Hematopoietic multipotent progenitor cell treated with erythropoietin and hydrocortisone succinate and interleukin-3 and kit ligand, for 6 days (in vitro differentiated cells): ENCODE results near the gene SLC39A11.
A peak's percentile ranks its signal among the peaks of the same experiment; 100 is the strongest.
"Not testable (repeated sequence)": the region's sequence is repeated elsewhere in the genome, so short reads cannot be mapped to it uniquely, and the experiment has no call there.

Source experiments
- DNase-seq: peaks from one replicate; pipeline ENCODE4 v3.0.0-alpha.2; 2015

Gene SLC39A11

DNA sequence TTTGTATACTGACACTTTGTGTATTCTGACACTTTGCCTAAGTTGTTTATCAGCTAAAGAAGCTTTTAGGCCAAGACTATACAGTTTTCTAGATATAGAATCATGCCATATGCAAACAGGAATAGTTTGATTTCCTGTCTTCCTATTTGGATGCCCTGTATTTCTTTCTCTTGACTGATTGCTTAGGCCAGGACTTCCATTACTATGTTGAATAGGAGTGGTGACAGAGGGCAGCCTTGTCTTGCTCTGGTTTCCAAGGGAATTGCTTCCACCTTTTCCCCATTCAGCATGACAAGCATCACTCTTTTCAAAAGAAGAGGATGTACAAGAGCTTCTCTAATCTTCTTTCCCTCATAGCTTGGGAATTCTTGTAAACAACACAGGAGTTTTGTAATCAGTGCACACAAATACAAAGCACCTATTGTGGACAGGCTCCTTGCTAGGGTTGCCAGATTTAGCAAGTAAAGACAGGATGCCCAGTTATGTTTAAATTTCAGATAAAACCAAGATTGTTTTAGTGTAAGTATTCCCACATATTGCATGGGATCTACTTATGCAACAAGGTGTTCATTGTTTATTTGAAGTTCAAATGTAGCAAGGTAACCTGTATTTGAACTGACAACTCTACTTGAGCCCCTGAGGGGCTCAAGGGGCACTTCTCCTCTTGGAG lies 233.5 kb downstream of the SLC39A11 start:
- DNase-seq: no peak

- no peak for DNase-seq
These were observed 238.8 kb downstream of the SLC39A11 start for GRCh38 chr17:72853440-72854415.

GRCh38 chr17:72852277-72852938 lies 240.1 kb downstream of the SLC39A11 start:
- DNase-seq: no peak

DNA sequence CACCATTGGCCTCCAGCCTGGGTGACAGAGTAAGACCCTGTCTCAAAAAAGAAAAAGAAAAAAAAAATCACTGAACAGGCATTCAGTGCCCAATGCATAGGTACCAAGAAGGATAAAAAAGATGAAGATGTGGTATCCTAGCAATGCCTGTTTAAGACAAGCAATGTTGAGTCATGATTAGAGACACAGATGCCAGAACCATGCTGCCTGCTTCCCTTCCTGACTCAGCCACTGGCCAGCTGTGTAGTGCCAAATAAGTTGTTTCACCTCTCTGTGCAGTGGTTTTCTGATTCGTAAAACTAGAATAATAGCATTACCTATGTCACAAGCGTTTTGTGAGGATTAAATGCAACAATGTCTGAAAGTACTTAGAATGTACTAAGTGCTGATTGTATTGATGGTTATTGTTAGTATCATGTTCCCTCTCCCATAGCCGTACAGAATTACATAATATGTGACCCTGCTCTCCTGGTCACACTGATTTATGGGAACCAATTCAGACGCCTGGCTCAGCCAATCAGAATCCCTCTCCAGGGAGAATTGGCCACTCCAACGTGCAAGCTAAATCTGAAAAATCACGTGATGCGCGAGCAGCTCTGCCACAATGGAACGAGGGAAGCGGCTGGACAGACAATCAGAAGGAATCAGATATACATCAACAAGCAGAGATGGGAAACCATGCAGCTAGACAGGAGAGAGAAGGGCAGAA lies 241.9 kb downstream of the SLC39A11 start:
- DNase-seq: no peak

DNA sequence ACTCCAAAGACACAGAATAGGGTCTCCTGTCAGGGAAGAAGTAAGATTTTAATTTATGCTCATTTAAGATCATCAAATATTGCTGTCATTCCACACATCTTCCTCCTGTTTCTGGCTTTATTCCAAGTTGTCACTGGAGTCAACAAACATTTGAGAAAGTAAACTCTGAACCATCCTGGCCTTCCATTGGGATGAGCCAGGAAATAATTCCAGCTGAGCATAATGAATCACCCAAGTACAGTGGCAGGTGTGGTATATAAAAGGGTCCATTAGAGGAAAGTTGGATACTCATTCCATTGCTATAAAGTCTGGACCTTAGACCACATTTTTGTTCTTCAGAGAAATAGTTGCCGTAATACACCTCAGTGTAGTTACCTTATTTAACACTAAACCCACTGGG lies 246.1 kb downstream of the SLC39A11 start:
- no peak for DNase-seq

GRCh38 chr17:72843591-72843990 lies 248.9 kb downstream of the SLC39A11 start:
- no peak for DNase-seq

DNA sequence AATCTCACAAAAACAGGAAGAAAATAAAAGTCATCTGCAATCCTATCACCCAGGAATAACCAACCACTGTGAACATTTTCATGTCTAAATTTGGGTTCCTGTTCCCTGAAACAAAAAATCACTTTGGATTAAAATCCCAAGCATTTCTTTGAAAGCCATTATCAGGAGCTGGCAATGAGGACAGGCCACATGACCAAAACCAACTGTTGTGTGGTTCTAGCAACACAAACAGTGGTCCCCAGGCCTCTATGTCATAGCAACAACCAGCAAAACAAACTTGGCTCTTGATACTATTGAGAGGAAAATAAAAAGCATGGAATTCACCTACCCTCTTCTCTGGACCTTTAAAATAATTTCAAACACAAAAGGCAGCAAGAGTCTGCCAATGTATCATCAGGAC lies 252.5 kb downstream of the SLC39A11 start:
- no peak for DNase-seq

GRCh38 chr17:72839131-72839725 lies 253.3 kb downstream of the SLC39A11 start:
- no peak for DNase-seq

- no peak for DNase-seq
These were observed 253.9 kb downstream of the SLC39A11 start for GRCh38 chr17:72838581-72838980.

DNA sequence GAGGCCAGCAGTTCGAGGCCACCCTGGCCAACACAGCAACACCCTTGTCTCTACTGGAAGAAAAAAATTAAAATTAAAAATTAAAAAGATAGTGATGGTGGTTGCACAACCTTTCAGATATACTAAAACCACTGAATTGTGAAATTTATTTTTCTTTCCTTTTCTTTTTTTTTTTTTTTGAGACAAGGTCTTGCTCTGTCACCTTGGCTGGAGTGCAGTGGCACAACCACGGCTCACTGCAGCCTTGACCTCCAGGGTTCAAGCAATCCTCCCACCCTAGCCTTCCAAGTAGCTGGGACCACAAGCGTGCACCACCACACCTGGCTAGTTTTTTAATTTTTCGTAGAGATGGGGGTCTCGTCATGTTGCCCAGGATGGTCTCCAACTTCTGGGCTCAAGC lies 254.4 kb downstream of the SLC39A11 start:
- DNase-seq: peak; percentile 34

DNA sequence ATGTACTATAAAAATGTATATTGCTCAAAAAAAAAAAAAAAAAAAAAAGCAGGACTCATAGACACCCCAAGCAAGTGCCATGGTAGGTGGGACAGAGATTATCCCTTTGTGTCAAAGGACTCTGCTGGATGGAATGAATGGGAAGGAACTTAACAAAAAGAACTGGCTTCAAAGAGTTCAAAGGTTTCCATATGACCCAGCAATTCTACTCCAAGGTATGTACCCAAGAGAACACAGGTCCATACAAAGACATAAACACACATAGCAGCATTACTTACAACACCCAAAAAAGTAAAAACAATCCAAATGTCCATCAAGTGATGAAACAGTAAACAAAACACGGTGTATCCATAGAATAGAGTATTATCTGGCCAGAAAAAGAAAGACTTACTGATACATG lies 255.2 kb downstream of the SLC39A11 start:
- DNase-seq: no peak

DNA sequence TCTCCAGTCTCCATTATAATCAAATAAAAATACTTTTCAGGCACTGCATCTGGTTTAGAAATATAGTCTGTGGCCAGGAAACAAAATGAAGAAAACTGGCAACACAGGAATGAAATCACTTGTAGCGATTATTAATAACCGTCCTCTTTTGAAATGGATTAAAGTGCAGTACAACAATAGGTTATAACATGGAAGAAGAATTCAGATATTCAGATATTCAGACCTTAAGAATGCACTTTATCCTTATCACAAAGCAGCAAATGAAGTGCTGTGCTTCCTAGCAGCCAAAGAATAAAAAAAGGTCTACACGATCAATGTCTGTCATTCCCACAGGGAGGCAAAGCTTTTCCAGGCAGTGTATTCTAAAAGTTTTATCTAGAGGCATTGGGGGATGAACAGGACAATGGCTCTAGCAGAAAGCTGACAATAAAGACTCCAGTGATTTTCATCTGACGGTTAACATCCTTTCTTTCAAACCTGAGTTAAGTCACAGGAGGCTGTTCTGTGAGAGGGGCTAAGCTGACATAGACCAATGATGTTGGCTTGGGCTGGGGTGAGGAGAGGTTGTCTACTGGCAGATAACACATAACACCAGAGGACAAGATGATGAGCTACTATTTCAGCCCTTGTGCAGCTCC lies 259.2 kb downstream of the SLC39A11 start:
- DNase-seq: no peak

DNA sequence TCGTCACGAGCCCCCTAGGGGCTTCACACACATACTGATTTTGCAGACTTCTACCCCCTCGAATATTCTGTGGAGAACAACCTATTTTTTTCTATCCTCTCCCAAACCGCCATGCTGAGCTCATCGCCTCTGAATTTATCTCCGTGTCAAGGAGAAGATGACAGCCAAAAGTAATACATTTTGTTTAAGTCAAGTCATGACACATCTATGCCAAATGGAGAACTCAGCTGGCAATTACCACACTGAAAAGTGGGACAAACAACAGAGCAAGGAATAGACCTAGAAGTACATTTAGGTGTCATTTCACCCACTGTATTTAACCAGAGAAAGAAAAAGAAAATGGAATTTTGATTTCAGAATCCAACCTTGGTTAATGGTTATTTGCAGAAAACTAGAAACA lies 260.2 kb downstream of the SLC39A11 start:
- DNase-seq: no peak

GRCh38 chr17:72829883-72830282 lies 262.6 kb downstream of the SLC39A11 start:
- no peak for DNase-seq

- no peak for DNase-seq
These were observed 265.9 kb downstream of the SLC39A11 start for GRCh38 chr17:72826602-72827001.

GRCh38 chr17:72826059-72826458 lies 266.4 kb downstream of the SLC39A11 start:
- DNase-seq: not testable (repeated sequence)

GRCh38 chr17:72825218-72825617 lies 267.3 kb downstream of the SLC39A11 start:
- no peak for DNase-seq

DNA sequence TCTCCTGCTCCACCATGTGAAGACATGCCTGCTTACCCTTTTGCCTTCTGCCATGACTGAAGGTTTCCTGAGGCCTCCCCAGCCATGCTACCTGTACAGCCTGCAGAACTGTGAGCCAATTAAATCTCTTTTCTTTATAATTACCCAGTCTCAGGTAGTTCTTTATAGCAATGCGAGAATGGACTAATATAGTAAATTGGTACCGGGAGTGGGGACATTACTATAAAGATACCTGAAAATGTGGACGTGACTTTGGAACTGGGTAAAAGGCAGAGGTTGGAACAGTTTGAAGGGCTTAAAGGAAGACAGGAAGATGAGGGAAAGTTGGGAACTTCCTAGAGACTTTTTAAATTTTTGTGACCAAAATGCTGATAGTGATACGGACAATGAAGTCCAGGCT lies 268.2 kb downstream of the SLC39A11 start:
- DNase-seq: not testable (repeated sequence)

DNA sequence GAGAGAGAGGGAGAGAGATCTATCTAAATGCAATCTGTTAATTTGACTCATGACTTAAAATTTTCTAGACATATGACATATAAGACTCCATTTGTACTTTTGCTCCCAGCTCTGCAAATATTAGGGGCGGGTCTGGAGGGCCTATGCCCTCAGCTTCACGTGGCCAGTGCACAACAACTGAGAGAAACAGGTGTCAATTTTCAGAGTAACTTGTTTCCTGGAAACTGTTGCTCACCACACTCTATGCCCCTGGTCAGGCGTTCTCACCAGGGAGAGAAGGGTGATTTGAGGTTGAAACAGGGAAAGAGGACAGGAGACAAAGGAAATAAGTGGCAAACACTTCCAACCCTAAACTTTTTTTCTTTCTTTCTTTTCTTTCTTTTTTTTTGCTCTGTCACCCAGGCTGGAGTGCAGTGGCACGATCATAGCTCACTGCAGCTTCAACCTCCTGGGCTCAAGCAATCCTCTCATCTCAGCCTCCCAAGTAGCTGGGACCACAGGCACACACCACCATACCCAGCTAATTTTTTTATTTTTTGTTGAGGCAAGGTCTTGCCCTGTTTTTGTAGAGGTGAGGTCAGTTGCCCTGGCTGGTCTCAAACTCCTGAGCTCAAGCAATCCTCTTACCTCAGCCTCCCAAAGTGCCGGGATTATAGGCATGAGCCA lies 270.0 kb downstream of the SLC39A11 start:
- DNase-seq: no peak

GRCh38 chr17:72816406-72816805 lies 276.1 kb downstream of the SLC39A11 start:
- no peak for DNase-seq

GRCh38 chr17:72813481-72813880 lies 279.0 kb downstream of the SLC39A11 start:
- peak; percentile 23 for DNase-seq
